PC-3 (cell line): ENCODE results near the gene PADI2. TPM values are rescaled to one million over a fixed set of nuclear protein-coding genes. Genes with fewer than 3 reads are reported as not detected.

Experiments used
- ATAC-seq: fragments of 200-7000 bp; cut with Tn5 transposase; 2 replicates; pipeline ENCODE4 v1.9.1; 2020; ENCODE audit warnings: mild to moderate bottlenecking, moderate library complexity
- BruUV-seq: library from RNA; stranded (reverse); fragments of 400-500 nt; replicated peaks from 2 replicates; lab custom pipeline; 2021; lab: Mats Ljungman, UMichigan
- CTCF ChIA-PET: fragments of 300-600 bp; sonication (Branson Sonifier 250); formaldehyde crosslinking; loops from one replicate; lab custom pipeline; 2022; ENCODE audit warnings: antibody characterized with exemption; lab: Charles Lee
- POLR2A ChIA-PET: fragments of 300-600 bp; sonication (Branson Sonifier 250); formaldehyde crosslinking; loops from one replicate; lab custom pipeline; 2022; ENCODE audit warnings: antibody characterized with exemption; ENCODE audit not compliant: unreplicated experiment; lab: Charles Lee
- DNase-seq: peaks from one replicate; pipeline ENCODE4 v3.0.0-alpha.2; 2015
- H2AFZ ChIP-seq: fragments of 300-600 bp; sonication (generic); 2 replicates; pipeline ENCODE4 v1.6.0; 2016; ENCODE audit warnings: antibody characterized with exemption, low read length
- H3F3A ChIP-seq: fragments of 300-600 bp; sonication (generic); one replicate; pipeline ENCODE4 v1.6.0; 2017; ENCODE audit warnings: antibody characterized with exemption, low read length, control low read depth, mild to moderate bottlenecking; ENCODE audit not compliant: unreplicated experiment
- H3K27ac ChIP-seq: fragments of 300-600 bp; sonication (generic); 2 replicates; pipeline ENCODE4 v1.5.1; 2016; ENCODE audit warnings: mild to moderate bottlenecking, low read length
- H3K27me3 ChIP-seq: fragments of 300-600 bp; sonication (generic); 2 replicates; pipeline ENCODE4 v1.6.1; 2016; ENCODE audit warnings: low read length, mixed read lengths
- H3K36me3 ChIP-seq: fragments of 300-600 bp; sonication (generic); 2 replicates; pipeline ENCODE4 v1.6.1; 2016; ENCODE audit warnings: low read depth, mixed run types, low read length, mixed read lengths
- H3K4me1 ChIP-seq: fragments of 300-600 bp; sonication (generic); 2 replicates; pipeline ENCODE4 v1.5.1; 2016; ENCODE audit warnings: low read length; ENCODE audit not compliant: insufficient read depth
- H3K4me2 ChIP-seq: fragments of 300-600 bp; sonication (generic); 2 replicates; pipeline ENCODE4 v1.6.0; 2016; ENCODE audit warnings: low read length
- H3K4me3 ChIP-seq: fragments of 300-600 bp; sonication (generic); 2 replicates; pipeline ENCODE4 v1.5.1; 2016; ENCODE audit warnings: mild to moderate bottlenecking, low read length, mixed read lengths
- H3K79me2 ChIP-seq: fragments of 300-600 bp; sonication (generic); 2 replicates; pipeline ENCODE4 v1.6.1; 2017; ENCODE audit warnings: low read length, mixed read lengths
- H3K9ac ChIP-seq: fragments of 300-600 bp; sonication (generic); 2 replicates; pipeline ENCODE4 v1.6.0; 2016; ENCODE audit warnings: mild to moderate bottlenecking, low read length
- H3K9me2 ChIP-seq: fragments of 300-600 bp; sonication (generic); replicated peaks from 2 replicates; pipeline ENCODE4 v1.6.1; 2016; ENCODE audit warnings: mixed run types, low read length, mixed read lengths
- H3K9me3 ChIP-seq: fragments of 300-600 bp; sonication (generic); 2 replicates; pipeline ENCODE4 v1.6.1; 2016; ENCODE audit warnings: low read length, mixed read lengths
- H4K20me1 ChIP-seq: fragments of 300-600 bp; sonication (generic); 2 replicates; pipeline ENCODE4 v1.6.1; 2016; ENCODE audit warnings: low read length, mixed read lengths
- EZH2 ChIP-seq: fragments of 300-600 bp; sonication (generic); IDR thresholded peaks from one replicate; pipeline ENCODE4 v1.6.1; 2017; ENCODE audit warnings: antibody characterized with exemption, mild to moderate bottlenecking, low read length; ENCODE audit not compliant: unreplicated experiment
- EZH2phosphoT487 ChIP-seq: fragments of 300-600 bp; sonication (generic); IDR thresholded peaks from 2 replicates; pipeline ENCODE4 v1.6.1; 2018; ENCODE audit warnings: mild to moderate bottlenecking, antibody characterized with exemption, low read length, borderline replicate concordance
- intact Hi-C: fragments of 100-400 bp; cut with micrococcal nuclease; formaldehyde crosslinking; loops from 2 replicates; pipeline ENCODE4 v1.9.0; 2023
- total RNA-seq: library from RNA; depleted of rRNA; stranded (reverse); fragments of >200 nt; gene quantifications from 2 replicates; pipeline ENCODE4 v1.2.3, GENCODE V29; 2014
- TF ChIP-seq, protein P1 (sequence below): fragments of 300-600 bp; sonication (generic); conservative IDR thresholded peaks from 2 replicates; pipeline ENCODE4 v1.5.1; 2017; ENCODE audit warnings: antibody characterized with exemption, low read depth, mild to moderate bottlenecking, low read length

The PADI2 gene
- total RNA-seq, 1 experiment from 2014 or later, result 2.4 TPM

DNA sequence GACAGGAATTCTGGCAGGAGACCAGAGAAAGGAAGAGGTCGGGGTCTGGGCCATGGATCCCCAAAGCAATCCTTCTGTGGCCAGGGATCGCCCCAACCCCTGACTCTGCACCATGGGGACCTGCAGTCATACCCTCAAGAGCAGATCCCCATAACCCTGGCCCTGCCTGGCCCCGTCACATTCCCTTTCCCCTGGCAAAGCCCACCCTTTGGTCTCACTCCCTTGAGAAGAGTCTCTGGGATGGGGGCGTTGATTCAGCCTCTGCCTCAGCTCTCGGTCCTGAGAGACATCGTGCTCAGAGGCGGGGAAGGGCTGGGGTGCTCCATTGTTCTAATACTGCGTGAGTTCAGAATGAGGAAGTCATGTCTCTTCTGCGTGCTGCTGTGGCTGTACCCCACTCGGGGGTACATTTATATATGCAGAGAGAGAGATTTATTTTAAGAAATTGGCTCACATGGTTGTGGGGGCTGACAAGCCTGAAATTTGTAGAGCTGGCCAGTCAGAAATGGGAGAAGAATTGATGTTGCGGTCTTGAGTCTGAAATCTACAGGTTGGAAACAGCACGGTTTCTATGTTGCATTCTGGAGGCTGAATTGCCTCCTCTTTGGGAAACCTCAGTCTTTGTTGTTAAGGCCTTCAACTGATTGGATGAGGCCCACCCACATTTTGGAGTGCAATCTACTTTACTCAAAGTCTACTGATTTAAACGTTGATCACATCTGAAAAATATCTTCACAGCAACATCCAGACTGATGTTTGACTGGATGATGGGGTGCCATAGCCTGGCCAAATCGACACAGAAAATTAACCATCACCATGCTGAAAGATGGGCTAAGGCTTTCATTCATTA is 4.2 kb upstream of the PADI2 start:
- no TSS peak for BruUV-seq
- no peak for DNase-seq
- Histone ChIP-seq H3K4me3 (no peak overlapping the region), H2AFZ (no peak overlapping the region), H3K4me1 (peaks cover 7% of the 10 kb centered on the region), H3K9ac (no peak overlapping the region), H3K9me3 (no peaks in the 10 kb centered on the region), H4K20me1 (no peaks in the 10 kb centered on the region), H3K4me2 (no peak overlapping the region), H3K9me2 (no peaks in the 10 kb centered on the region), H3K36me3 (no peaks in the 10 kb centered on the region), H3F3A (no peaks in the 10 kb centered on the region), H3K27ac (no peak overlapping the region), H3K79me2 (no peaks in the 10 kb centered on the region), H3K27me3 (no peaks in the 10 kb centered on the region)
- CTCF ChIA-PET, result no interaction called here
- POLR2A ChIA-PET, result no interaction called here
- no peak for ATAC-seq
- TF ChIP-seq EZH2phosphoT487 (no peak), EZH2 (no peak)
- TF ChIP-seq, protein P1, sequence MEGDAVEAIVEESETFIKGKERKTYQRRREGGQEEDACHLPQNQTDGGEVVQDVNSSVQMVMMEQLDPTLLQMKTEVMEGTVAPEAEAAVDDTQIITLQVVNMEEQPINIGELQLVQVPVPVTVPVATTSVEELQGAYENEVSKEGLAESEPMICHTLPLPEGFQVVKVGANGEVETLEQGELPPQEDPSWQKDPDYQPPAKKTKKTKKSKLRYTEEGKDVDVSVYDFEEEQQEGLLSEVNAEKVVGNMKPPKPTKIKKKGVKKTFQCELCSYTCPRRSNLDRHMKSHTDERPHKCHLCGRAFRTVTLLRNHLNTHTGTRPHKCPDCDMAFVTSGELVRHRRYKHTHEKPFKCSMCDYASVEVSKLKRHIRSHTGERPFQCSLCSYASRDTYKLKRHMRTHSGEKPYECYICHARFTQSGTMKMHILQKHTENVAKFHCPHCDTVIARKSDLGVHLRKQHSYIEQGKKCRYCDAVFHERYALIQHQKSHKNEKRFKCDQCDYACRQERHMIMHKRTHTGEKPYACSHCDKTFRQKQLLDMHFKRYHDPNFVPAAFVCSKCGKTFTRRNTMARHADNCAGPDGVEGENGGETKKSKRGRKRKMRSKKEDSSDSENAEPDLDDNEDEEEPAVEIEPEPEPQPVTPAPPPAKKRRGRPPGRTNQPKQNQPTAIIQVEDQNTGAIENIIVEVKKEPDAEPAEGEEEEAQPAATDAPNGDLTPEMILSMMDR, result no peak
- intact Hi-C loops, result loop anchor here (2.0 to 10.0 kb wide), 2 partner anchors 65 to 281 kb away; no protein-coding TSS in a partner anchor

DNA sequence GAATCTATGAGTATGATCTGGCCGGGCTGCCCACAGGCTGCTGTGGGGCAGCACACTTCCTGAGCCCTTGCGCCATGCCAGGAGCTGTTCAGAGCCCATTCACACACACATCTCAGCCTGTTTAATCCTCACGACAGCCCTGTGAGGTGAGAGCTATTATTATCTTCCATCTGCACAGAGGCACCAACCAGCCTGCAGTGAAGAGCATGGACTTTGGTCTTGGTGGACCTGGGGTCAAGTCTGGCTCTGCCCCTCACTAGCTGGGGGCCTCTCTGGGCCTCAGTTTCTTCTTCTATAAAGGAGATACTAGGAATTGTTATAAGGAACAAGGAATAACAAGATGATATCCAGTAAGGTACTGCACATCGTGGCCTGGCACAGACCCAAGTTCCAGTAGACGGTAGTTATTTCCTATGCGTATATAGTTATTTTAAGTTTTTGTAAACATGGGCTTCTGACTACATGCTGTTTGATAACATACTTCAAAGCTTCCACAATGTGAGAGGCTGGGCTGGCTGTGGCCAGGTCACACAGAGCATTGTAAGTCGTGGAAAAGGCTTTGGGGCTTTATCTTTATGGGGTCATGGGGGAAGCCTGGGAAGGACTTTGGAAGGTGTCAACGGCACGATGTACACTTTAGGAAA is 3.4 kb upstream of the PADI2 start:
- Histone ChIP-seq H3K4me2 (no peak overlapping the region), H3K4me3 (no peak overlapping the region), H3K79me2 (no peaks in the 10 kb centered on the region), H3K36me3 (no peaks in the 10 kb centered on the region), H2AFZ (no peak overlapping the region), H3K9ac (no peak overlapping the region), H3F3A (no peaks in the 10 kb centered on the region), H3K27ac (no peak overlapping the region), H4K20me1 (no peaks in the 10 kb centered on the region), H3K9me3 (no peaks in the 10 kb centered on the region), H3K4me1 (peaks cover 4% of the 10 kb centered on the region; the same call in 1 of the 2 replicates), H3K9me2 (no peaks in the 10 kb centered on the region), H3K27me3 (no peaks in the 10 kb centered on the region)
- ATAC-seq (no peak), DNase-seq (no peak)
- CTCF ChIA-PET, result interaction anchor here (0.8 kb wide), 1 partner anchor 110 kb away, joined by 4 read pairs; no protein-coding TSS in a partner anchor
- POLR2A ChIA-PET, result interaction anchor here (0.7 kb wide), 1 partner anchor 46 kb away, joined by 5 read pairs; no protein-coding TSS in a partner anchor
- BruUV-seq, result no TSS peak
- intact Hi-C loops, result loop anchor here (10.0 kb wide), 1 partner anchor 282 kb away; no protein-coding TSS in a partner anchor
- TF ChIP-seq, protein P1, result no peak
- no peak for TF ChIP-seq EZH2
- no peak for TF ChIP-seq EZH2phosphoT487
